ENCODE measurements around the gene C4orf17.

The C4orf17 gene

DNA sequence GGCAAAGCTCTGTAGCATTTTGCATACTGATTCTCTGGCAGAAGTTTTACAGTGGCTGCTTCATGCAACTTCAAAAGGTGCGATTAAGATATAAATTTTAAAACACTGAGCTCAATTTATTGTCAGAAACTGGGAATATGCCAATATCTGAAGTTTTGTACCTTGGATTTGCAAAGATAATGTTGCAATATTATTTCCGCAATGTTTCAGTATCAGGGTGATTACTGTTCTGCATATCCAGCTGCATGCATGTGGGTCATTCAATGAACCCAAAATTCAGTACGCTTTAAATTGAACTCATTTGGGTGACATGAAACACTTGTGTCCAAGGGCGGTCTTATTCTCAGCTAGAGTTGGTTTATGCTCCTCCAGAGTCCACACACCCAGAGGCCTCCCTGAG lies 26.9 kb downstream of the C4orf17 start:
- no peak overlapping the region for H3K27ac ChIP-seq
- TF ChIP-seq CTCF (IDR thresholded peaks at IDR 0.05) (no peak), ZFX (IDR thresholded peaks at IDR 0.05; ENCODE audit: borderline replicate concordance) (no peak)

DNA sequence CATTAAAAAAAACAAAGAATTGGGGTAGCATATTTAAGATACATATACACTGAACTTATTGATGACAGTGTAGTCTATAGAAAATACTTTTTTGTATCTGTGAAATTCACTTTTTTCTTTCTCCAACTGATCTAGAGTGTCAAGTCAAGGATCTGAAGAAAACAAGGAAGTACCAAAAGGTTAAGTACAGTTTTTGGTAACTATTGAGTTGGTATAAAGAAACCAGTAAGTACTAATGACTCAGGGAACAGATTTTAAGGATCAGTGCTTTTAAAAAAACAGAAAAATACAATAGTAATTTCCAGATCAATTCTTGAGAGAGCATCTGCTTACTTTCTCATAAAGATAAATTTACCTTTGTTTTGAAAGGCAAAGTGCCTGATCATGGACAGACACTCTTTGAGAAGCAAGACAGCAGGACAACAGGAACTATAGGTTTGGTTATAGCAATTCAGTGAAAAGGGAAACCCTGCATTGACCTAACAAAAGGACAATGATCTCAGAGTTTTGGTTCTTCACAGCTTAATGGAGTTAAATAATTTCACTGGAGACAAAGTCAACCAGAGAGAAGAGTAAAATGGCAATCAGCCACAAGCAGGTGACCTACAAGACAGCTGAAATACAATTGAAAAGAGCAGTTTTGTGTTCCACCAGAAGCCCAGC lies 29.6 kb downstream of the C4orf17 start:
- H3K27ac ChIP-seq = no peak overlapping the region
- no peak for TF ChIP-seq CTCF (IDR thresholded peaks at IDR 0.05)
- TF ChIP-seq ZFX (IDR thresholded peaks at IDR 0.05; ENCODE audit: borderline replicate concordance) = no peak

DNA sequence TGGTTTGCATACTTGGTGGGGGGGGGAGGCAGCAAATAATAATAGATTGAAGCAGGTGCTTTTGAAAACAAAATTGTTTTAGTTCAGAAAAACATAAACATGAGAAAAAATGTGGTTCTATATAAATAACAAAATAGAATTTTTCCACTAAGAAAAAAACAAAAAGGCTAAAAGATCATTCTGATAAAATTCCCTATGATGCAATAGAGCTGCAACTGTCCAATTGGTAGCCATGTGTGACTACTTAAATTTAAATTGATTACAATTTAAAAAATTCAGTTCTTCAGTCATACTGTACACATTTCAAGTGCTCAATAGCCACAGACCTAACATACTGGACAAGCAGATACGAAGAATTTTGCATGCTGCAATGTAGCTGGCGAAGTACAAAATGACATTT lies 42.1 kb downstream of the C4orf17 start:
- TF ChIP-seq CTCF (IDR thresholded peaks at IDR 0.05) = no peak
- TF ChIP-seq ZFX (IDR thresholded peaks at IDR 0.05; ENCODE audit: borderline replicate concordance) = no peak
- no peak overlapping the region for H3K27ac ChIP-seq

- H3K27ac ChIP-seq = peak within 1 kb of the TSS; percentile 98
- TF ChIP-seq CTCF (IDR thresholded peaks at IDR 0.05) (no peak), ZFX (IDR thresholded peaks at IDR 0.05; ENCODE audit: borderline replicate concordance) (no peak)
Measured at GRCh38 chr4:99563310-99564186, 52.7 kb downstream of the C4orf17 start, which contains the start of gene TRMT10A. Gene TRMT10A, minus strand, starts transcription at chr4:99564039. Its CDS starts 4,701 bp downstream, at chr4:99559338.

DNA sequence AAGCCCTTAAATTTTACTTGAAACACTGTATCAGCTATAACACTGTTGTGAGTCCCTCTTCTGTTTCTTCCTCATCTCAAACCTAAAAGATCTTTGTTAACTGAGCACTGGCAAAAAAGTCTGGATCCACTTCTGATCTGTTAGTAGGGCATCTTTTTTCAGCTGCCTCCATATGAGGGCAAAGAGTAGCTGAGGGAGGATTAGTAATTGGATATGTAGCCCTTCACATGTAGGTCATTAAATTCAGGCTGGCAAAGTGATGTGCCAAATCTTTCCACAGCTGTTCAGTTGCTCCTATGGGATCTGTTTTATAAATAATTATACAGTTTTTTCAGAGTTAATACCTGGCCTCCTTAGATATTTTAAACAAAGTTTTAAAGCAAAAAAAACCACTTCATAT lies 54.1 kb downstream of the C4orf17 start:
- TF ChIP-seq CTCF (IDR thresholded peaks at IDR 0.05) (no peak), ZFX (IDR thresholded peaks at IDR 0.05; ENCODE audit: borderline replicate concordance) (no peak)
- H3K27ac ChIP-seq = no peak overlapping the region

GRCh38 chr4:99571883-99572282 lies 61.1 kb downstream of the C4orf17 start:
- TF ChIP-seq CTCF (IDR thresholded peaks at IDR 0.05) (no peak), ZFX (IDR thresholded peaks at IDR 0.05; ENCODE audit: borderline replicate concordance) (no peak)
- H3K27ac ChIP-seq = no peak overlapping the region

All from 22Rv1 (cell line).